Liver (tissue), 3 donors: Measurements from ENCODE around the gene PPP2R2B.

Experiments
- HNF4G ChIP-seq: IDR thresholded peaks from 2 replicates; pipeline ENCODE4 v1.6.1; 2016; ENCODE audit warnings: antibody characterized with exemption
- YY1 ChIP-seq: IDR thresholded peaks from 2 replicates; pipeline ENCODE4 v1.6.1; 2016; ENCODE audit warnings: antibody characterized with exemption, mild to moderate bottlenecking
- TF ChIP-seq, protein P1 (sequence below): fragments of 150-350 bp; IDR thresholded peaks from 2 replicates; pipeline ENCODE4 v1.5.1; 2017; ENCODE audit warnings: improper control_type of control experiment, low read depth, low read length; ENCODE audit not compliant: missing input control
- TF ChIP-seq, protein P2 (sequence below): IDR thresholded peaks from 2 replicates; pipeline ENCODE4 v1.6.1; 2016; ENCODE audit warnings: antibody characterized with exemption, mild to moderate bottlenecking
- TF ChIP-seq, protein P3 (sequence below): IDR thresholded peaks from 2 replicates; pipeline ENCODE4 v1.6.1; 2016; ENCODE audit warnings: antibody characterized with exemption
- TF ChIP-seq, protein P4 (sequence below): IDR thresholded peaks from 2 replicates; pipeline ENCODE4 v1.6.1; 2016; ENCODE audit warnings: antibody characterized with exemption
- donor health status: healthy.
- donor health status: healthy.

DNA sequence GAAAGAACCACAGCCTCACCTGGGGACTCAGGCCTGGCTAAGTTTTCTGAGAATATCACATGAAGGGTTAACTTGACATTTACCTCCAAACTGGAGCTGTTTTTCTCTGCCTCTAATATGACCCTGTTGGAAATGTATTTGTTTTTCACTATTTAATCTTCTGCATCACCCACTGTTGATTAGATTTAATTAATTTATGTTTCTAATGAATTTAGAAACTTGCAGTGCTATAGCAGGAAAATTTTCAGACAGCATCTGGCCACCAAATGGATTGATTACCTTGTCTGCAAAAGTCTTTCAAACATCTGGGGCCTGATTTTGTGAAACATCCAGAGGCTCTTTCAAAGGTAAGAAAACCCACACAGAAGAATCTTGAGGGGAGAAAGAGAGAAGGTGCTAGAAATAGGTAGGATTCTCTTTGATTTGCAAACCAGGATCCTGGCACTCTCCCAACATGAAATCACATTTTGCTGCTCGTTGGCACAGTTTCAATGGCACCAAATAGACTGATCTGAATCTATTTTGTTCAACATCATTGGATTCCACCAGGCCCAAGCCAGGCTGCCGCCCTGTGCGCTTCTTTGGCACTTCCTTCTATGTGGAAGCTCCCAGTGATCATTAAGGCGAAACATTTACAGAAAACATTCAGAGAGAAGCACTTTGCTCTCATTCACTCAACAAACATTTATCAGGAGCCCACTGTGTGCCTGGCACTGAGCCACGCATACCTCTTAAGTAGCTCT is 157.3 kb downstream of the PPP2R2B start:
- TF ChIP-seq, protein P1, sequence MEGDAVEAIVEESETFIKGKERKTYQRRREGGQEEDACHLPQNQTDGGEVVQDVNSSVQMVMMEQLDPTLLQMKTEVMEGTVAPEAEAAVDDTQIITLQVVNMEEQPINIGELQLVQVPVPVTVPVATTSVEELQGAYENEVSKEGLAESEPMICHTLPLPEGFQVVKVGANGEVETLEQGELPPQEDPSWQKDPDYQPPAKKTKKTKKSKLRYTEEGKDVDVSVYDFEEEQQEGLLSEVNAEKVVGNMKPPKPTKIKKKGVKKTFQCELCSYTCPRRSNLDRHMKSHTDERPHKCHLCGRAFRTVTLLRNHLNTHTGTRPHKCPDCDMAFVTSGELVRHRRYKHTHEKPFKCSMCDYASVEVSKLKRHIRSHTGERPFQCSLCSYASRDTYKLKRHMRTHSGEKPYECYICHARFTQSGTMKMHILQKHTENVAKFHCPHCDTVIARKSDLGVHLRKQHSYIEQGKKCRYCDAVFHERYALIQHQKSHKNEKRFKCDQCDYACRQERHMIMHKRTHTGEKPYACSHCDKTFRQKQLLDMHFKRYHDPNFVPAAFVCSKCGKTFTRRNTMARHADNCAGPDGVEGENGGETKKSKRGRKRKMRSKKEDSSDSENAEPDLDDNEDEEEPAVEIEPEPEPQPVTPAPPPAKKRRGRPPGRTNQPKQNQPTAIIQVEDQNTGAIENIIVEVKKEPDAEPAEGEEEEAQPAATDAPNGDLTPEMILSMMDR, result no peak
- TF ChIP-seq, protein P2, sequence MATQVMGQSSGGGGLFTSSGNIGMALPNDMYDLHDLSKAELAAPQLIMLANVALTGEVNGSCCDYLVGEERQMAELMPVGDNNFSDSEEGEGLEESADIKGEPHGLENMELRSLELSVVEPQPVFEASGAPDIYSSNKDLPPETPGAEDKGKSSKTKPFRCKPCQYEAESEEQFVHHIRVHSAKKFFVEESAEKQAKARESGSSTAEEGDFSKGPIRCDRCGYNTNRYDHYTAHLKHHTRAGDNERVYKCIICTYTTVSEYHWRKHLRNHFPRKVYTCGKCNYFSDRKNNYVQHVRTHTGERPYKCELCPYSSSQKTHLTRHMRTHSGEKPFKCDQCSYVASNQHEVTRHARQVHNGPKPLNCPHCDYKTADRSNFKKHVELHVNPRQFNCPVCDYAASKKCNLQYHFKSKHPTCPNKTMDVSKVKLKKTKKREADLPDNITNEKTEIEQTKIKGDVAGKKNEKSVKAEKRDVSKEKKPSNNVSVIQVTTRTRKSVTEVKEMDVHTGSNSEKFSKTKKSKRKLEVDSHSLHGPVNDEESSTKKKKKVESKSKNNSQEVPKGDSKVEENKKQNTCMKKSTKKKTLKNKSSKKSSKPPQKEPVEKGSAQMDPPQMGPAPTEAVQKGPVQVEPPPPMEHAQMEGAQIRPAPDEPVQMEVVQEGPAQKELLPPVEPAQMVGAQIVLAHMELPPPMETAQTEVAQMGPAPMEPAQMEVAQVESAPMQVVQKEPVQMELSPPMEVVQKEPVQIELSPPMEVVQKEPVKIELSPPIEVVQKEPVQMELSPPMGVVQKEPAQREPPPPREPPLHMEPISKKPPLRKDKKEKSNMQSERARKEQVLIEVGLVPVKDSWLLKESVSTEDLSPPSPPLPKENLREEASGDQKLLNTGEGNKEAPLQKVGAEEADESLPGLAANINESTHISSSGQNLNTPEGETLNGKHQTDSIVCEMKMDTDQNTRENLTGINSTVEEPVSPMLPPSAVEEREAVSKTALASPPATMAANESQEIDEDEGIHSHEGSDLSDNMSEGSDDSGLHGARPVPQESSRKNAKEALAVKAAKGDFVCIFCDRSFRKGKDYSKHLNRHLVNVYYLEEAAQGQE, result no peak
- TF ChIP-seq, protein P3, sequence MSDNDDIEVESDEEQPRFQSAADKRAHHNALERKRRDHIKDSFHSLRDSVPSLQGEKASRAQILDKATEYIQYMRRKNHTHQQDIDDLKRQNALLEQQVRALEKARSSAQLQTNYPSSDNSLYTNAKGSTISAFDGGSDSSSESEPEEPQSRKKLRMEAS, result no peak
- TF ChIP-seq HNF4G (no peak), YY1 (no peak)
- TF ChIP-seq, protein P4, sequence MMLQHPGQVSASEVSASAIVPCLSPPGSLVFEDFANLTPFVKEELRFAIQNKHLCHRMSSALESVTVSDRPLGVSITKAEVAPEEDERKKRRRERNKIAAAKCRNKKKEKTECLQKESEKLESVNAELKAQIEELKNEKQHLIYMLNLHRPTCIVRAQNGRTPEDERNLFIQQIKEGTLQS, result no peak
